ENCODE results near the gene DYSF. TPM values are rescaled to one million over a fixed set of nuclear protein-coding genes. Genes with fewer than 3 reads are reported as not detected.

Gene DYSF
- total and polyA plus RNA-seq, 2 donors (not counting 3 experiments of a cell fraction or from before 2014, with no cell fraction given): 50.9 to 152 TPM

DNA sequence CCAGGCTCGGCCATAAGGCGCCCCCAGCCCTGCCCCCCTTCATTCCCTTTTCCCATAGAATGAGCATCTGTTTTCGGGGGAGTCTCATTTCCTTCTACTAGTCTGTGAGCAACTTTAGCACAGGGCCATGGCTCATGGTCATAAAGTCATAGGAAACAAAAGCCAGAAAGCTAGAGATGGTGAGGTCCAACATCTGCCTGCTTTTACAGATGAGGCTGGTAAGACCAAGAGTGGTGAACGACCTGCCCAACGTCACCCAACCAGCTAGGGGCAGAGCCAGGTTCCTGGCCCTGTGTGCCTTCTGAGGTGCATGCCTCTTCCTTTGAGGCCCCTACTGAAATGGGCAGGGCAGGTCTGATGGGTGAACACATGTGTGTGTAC is 212.7 kb downstream of the DYSF start:
- intact Hi-C loops (cut with micrococcal nuclease): no loop called here
- Histone ChIP-seq H3K9me1 (replicated peaks; ENCODE audit: control insufficient read depth, extremely low read depth, insufficient read depth, low read length) (no peaks in the 10 kb centered on the region), H3K4me3 (replicated peaks in 1 of 3; ENCODE audit: insufficient read depth in 1 of 3, low read depth in 1 of 3, low read length in 3 of 3) (no peak overlapping the region), H4K20me1 (replicated peaks; ENCODE audit: control insufficient read depth, extremely low read depth, insufficient read depth, low read length) (no peaks in the 10 kb centered on the region), H3K27me3 (ENCODE audit: control insufficient read depth in 2 of 2, insufficient read depth in 2 of 2, low read length in 2 of 2) (no peaks in the 10 kb centered on the region), H3K9ac (replicated peaks; ENCODE audit: extremely low read depth, insufficient read depth, low read length) (no peak overlapping the region), H3K27ac (ENCODE audit: insufficient read depth, low read depth, low read length) (no peak overlapping the region), H3K79me2 (ENCODE audit: control insufficient read depth, insufficient read depth, low read length) (no peaks in the 10 kb centered on the region), H3K9me3 (replicated peaks; ENCODE audit: control insufficient read depth, insufficient read depth, low read length) (no peaks in the 10 kb centered on the region), H3K4me1 (ENCODE audit: control insufficient read depth, extremely low read depth, insufficient read depth, low read length) (no peaks in the 10 kb centered on the region), H2AFZ (ENCODE audit: low read depth, low read length) (no peak overlapping the region), H3K36me3 (ENCODE audit: control insufficient read depth in 2 of 2, extremely low read depth in 1 of 2, insufficient read depth in 2 of 2, low read length in 2 of 2) (peaks cover 2 to 39% of the 10 kb centered on the region in 2 experiments), H3K4me2 (ENCODE audit: insufficient read depth, low read length) (no peak overlapping the region)
- TF ChIP-seq FOS (IDR thresholded peaks at IDR 0.05; ENCODE audit: borderline replicate concordance, insufficient read depth, low read length): no peak
- TF ChIP-seq, protein P1, sequence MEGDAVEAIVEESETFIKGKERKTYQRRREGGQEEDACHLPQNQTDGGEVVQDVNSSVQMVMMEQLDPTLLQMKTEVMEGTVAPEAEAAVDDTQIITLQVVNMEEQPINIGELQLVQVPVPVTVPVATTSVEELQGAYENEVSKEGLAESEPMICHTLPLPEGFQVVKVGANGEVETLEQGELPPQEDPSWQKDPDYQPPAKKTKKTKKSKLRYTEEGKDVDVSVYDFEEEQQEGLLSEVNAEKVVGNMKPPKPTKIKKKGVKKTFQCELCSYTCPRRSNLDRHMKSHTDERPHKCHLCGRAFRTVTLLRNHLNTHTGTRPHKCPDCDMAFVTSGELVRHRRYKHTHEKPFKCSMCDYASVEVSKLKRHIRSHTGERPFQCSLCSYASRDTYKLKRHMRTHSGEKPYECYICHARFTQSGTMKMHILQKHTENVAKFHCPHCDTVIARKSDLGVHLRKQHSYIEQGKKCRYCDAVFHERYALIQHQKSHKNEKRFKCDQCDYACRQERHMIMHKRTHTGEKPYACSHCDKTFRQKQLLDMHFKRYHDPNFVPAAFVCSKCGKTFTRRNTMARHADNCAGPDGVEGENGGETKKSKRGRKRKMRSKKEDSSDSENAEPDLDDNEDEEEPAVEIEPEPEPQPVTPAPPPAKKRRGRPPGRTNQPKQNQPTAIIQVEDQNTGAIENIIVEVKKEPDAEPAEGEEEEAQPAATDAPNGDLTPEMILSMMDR (IDR thresholded peaks at IDR 0.05; ENCODE audit: extremely low read depth in 1 of 2, insufficient read depth in 1 of 2, low read depth in 1 of 2, low read length in 2 of 2): no peak
- TF ChIP-seq POLR2A (IDR thresholded peaks at IDR 0.05; ENCODE audit: low read depth, low read length): no peak
- TF ChIP-seq EZH2 (IDR thresholded peaks at IDR 0.05; ENCODE audit: borderline replicate concordance, low read depth, low read length, severe bottlenecking): no peak
- TF ChIP-seq JUN (IDR thresholded peaks at IDR 0.05; ENCODE audit: borderline replicate concordance, insufficient read depth, insufficient read length, low read depth): no peak
- TF ChIP-seq, protein P2, sequence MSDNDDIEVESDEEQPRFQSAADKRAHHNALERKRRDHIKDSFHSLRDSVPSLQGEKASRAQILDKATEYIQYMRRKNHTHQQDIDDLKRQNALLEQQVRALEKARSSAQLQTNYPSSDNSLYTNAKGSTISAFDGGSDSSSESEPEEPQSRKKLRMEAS (IDR thresholded peaks at IDR 0.05; ENCODE audit: insufficient read depth, insufficient read length): no peak
- TF ChIP-seq GATA2 (IDR thresholded peaks at IDR 0.05; ENCODE audit: insufficient read depth, insufficient read length, low read depth, low read length): no peak
- TF ChIP-seq POLR2AphosphoS5 (IDR thresholded peaks at IDR 0.05; ENCODE audit: insufficient read depth, low read depth, low read length): no peak
- TF ChIP-seq MYC (IDR thresholded peaks at IDR 0.05; ENCODE audit: low read depth, low read length): no peak
- dilution Hi-C loops (cut with MboI; ENCODE audit: extremely low pct_ligation_motif_present, low sequenced_read_pairs): no loop called here
- POLR2A ChIA-PET: no interaction called here
- CTCF ChIA-PET: interaction anchor here (1.1 to 1.3 kb wide), 2 partner anchors 14 to 132 kb away, joined by 3 read pairs; no protein-coding TSS in a partner anchor
- no peak for DNase-seq (ENCODE audit: low read depth, low spot score)
- FAIRE-seq: no peak
- BruUV-seq (replicated peaks): no TSS peak

All from endothelial cell of umbilical vein (primary cell).